HEK293 (cell line): Measurements from ENCODE around the gene GALR2.

Experiments
- CTCF ChIA-PET: fragments of 350-600 bp; formaldehyde crosslinking; extraction: SDS; loops from one replicate; lab custom pipeline; 2021; ENCODE audit warnings: antibody characterized with exemption; lab: Yijun Ruan, JAX
- POLR2A ChIA-PET: fragments of 300-600 bp; formaldehyde crosslinking; extraction: SDS; loops from one replicate; lab custom pipeline; 2020; ENCODE audit warnings: antibody characterized with exemption, inconsistent platforms; lab: Yijun Ruan, JAX
- H3K27ac ChIP-seq: fragments of 200-500 bp; sonication (Bioruptor generic); 2 replicates; pipeline ENCODE4 v1.5.1; 2014; ENCODE audit warnings: low read depth, low read length, control low read depth, inconsistent platforms; ENCODE audit errors: extremely low read depth
- H3K36me3 ChIP-seq, 2 experiments: fragments of 200-500 bp in 1 of 2; sonication (Bioruptor generic) in 1 of 2; 1 replicate in 1 of 2; 2 replicates in 1 of 2; pipeline ENCODE4 v1.5.1; 2014 to 2017; ENCODE audit warnings: inconsistent platforms in 2 of 2, low read length in 2 of 2; ENCODE audit not compliant: control insufficient read depth in 2 of 2, insufficient read depth in 1 of 2
- H3K4me1 ChIP-seq: fragments of 200-500 bp; sonication (Bioruptor generic); 2 replicates; pipeline ENCODE4 v1.5.1; 2014; ENCODE audit warnings: mild to moderate bottlenecking, low read length, inconsistent platforms; ENCODE audit not compliant: control insufficient read depth, insufficient read depth
- H3K4me3 ChIP-seq: 2 replicates; pipeline ENCODE4 v1.5.1; 2011; ENCODE audit warnings: low read depth, mild to moderate bottlenecking, control low read depth, low read length, moderate library complexity
- H3K9me3 ChIP-seq: fragments of 200-500 bp; sonication (Bioruptor generic); 2 replicates; pipeline ENCODE4 v1.5.1; 2014; ENCODE audit warnings: low read depth, low read length, inconsistent platforms; ENCODE audit not compliant: control insufficient read depth, insufficient read depth
- GLI4 ChIP-seq: fragments of 450-650 bp; formaldehyde crosslinking; IDR thresholded peaks from 2 replicates; pipeline ENCODE4 v1.5.1; 2016; ENCODE audit warnings: missing biosample characterization, missing genetic modification characterization
- HIC1 ChIP-seq: fragments of 450-650 bp; formaldehyde crosslinking; IDR thresholded peaks from 2 replicates; pipeline ENCODE4 v1.5.1; 2016; ENCODE audit warnings: missing biosample characterization, missing genetic modification characterization
- KLF10 ChIP-seq: fragments of 450-650 bp; IDR thresholded peaks from 2 replicates; pipeline ENCODE4 v1.5.1; 2018; ENCODE audit warnings: missing biosample characterization, mild to moderate bottlenecking, missing genetic modification characterization
- MZF1 ChIP-seq: fragments of 450-650 bp; formaldehyde crosslinking; IDR thresholded peaks from 2 replicates; pipeline ENCODE4 v1.5.1; 2017; ENCODE audit warnings: missing biosample characterization, missing genetic modification characterization, borderline replicate concordance
- ZIC2 ChIP-seq: fragments of 450-650 bp; formaldehyde crosslinking; IDR thresholded peaks from 2 replicates; pipeline ENCODE4 v1.5.1; 2016; ENCODE audit warnings: missing biosample characterization, missing genetic modification characterization
- ZNF138 ChIP-seq: fragments of 450-650 bp; formaldehyde crosslinking; IDR thresholded peaks from 2 replicates; pipeline ENCODE4 v1.5.1; 2016; ENCODE audit warnings: missing biosample characterization, missing genetic modification characterization, borderline replicate concordance
- ZNF148 ChIP-seq: fragments of 450-650 bp; formaldehyde crosslinking; IDR thresholded peaks from 2 replicates; pipeline ENCODE4 v1.5.0; 2017; ENCODE audit warnings: missing biosample characterization, missing genetic modification characterization, borderline replicate concordance
- ZNF214 ChIP-seq: fragments of 450-650 bp; formaldehyde crosslinking; IDR thresholded peaks from 2 replicates; pipeline ENCODE4 v1.5.1; 2017; ENCODE audit warnings: missing biosample characterization, mild to moderate bottlenecking, missing genetic modification characterization, borderline replicate concordance
- ZNF555 ChIP-seq: fragments of 450-650 bp; formaldehyde crosslinking; conservative IDR thresholded peaks from 2 replicates; pipeline ENCODE4 v1.5.1; 2017; ENCODE audit warnings: missing biosample characterization, mild to moderate bottlenecking, missing genetic modification characterization, inconsistent platforms
- ZNF645 ChIP-seq: fragments of 450-650 bp; formaldehyde crosslinking; IDR thresholded peaks from 2 replicates; pipeline ENCODE4; 2016; ENCODE audit warnings: missing biosample characterization, missing genetic modification characterization
- ZSCAN30 ChIP-seq: fragments of 450-650 bp; IDR thresholded peaks from 2 replicates; pipeline ENCODE4 v1.5.1; 2018; ENCODE audit warnings: missing biosample characterization, mild to moderate bottlenecking, missing genetic modification characterization, moderate library complexity
- TF ChIP-seq, protein P1 (sequence below): fragments of 450-650 bp; formaldehyde crosslinking; IDR thresholded peaks from 2 replicates; pipeline ENCODE4 v1.5.1; 2017; ENCODE audit warnings: missing biosample characterization, missing genetic modification characterization
- TF ChIP-seq, protein P2 (sequence below): fragments of 450-650 bp; formaldehyde crosslinking; IDR thresholded peaks from 2 replicates; pipeline ENCODE4 v1.5.1; 2016; ENCODE audit warnings: missing biosample characterization, missing genetic modification characterization
- TF ChIP-seq, protein P3 (sequence below): fragments of 450-650 bp; formaldehyde crosslinking; IDR thresholded peaks from 2 replicates; pipeline ENCODE4 v1.5.1; 2016; ENCODE audit warnings: missing biosample characterization, missing genetic modification characterization
- TF ChIP-seq, protein P4 (sequence below): fragments of 450-650 bp; formaldehyde crosslinking; IDR thresholded peaks from 2 replicates; pipeline ENCODE4 v1.5.1; 2017; ENCODE audit warnings: missing biosample characterization, missing genetic modification characterization
- TF ChIP-seq, protein P5 (sequence below): fragments of 450-650 bp; formaldehyde crosslinking; IDR thresholded peaks from 2 replicates; pipeline ENCODE4 v1.5.1; 2016; ENCODE audit warnings: missing biosample characterization, missing genetic modification characterization

Gene GALR2

GRCh38 chr17:76027159-76027839 is 47.3 kb upstream of the GALR2 start, which contains the start of gene EVPL (continued):
- TF ChIP-seq, protein P1, sequence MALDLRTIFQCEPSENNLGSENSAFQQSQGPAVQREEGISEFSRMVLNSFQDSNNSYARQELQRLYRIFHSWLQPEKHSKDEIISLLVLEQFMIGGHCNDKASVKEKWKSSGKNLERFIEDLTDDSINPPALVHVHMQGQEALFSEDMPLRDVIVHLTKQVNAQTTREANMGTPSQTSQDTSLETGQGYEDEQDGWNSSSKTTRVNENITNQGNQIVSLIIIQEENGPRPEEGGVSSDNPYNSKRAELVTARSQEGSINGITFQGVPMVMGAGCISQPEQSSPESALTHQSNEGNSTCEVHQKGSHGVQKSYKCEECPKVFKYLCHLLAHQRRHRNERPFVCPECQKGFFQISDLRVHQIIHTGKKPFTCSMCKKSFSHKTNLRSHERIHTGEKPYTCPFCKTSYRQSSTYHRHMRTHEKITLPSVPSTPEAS, result no peak
- no peak for TF ChIP-seq MZF1 (tag by site-specific recombination)
- TF ChIP-seq, protein P2, sequence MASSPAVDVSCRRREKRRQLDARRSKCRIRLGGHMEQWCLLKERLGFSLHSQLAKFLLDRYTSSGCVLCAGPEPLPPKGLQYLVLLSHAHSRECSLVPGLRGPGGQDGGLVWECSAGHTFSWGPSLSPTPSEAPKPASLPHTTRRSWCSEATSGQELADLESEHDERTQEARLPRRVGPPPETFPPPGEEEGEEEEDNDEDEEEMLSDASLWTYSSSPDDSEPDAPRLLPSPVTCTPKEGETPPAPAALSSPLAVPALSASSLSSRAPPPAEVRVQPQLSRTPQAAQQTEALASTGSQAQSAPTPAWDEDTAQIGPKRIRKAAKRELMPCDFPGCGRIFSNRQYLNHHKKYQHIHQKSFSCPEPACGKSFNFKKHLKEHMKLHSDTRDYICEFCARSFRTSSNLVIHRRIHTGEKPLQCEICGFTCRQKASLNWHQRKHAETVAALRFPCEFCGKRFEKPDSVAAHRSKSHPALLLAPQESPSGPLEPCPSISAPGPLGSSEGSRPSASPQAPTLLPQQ (tag by site-specific recombination), result no peak
- no peak for TF ChIP-seq ZSCAN30 (tag by site-specific recombination)

- Histone ChIP-seq H3K4me1 (peaks cover 12% of the 10 kb centered on the region), H3K4me3 (no peak overlapping the region), H3K36me3 (peaks cover 0 to 9% of the 10 kb centered on the region in 2 experiments; a peak in 2 of 3 replicates), H3K9me3 (no peaks in the 10 kb centered on the region), H3K27ac (no peak overlapping the region)
- CTCF ChIA-PET, result interaction anchor here (0.6 to 3.3 kb wide), 6 partner anchors 18 to 127 kb away, joined by 3 to 24 read pairs (median 3); no protein-coding TSS in a partner anchor
- POLR2A ChIA-PET, result interaction anchor here (0.7 to 0.8 kb wide), 2 partner anchors 40 to 176 kb away, joined by 3 to 4 read pairs; partner anchors contain the start of gene SRP68
- TF ChIP-seq, protein P3, sequence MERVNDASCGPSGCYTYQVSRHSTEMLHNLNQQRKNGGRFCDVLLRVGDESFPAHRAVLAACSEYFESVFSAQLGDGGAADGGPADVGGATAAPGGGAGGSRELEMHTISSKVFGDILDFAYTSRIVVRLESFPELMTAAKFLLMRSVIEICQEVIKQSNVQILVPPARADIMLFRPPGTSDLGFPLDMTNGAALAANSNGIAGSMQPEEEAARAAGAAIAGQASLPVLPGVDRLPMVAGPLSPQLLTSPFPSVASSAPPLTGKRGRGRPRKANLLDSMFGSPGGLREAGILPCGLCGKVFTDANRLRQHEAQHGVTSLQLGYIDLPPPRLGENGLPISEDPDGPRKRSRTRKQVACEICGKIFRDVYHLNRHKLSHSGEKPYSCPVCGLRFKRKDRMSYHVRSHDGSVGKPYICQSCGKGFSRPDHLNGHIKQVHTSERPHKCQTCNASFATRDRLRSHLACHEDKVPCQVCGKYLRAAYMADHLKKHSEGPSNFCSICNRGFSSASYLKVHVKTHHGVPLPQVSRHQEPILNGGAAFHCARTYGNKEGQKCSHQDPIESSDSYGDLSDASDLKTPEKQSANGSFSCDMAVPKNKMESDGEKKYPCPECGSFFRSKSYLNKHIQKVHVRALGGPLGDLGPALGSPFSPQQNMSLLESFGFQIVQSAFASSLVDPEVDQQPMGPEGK, result no peak
- no peak for TF ChIP-seq ZNF148 (tag by site-specific recombination)
- no peak for TF ChIP-seq ZIC2 (tag by site-specific recombination)
- no peak for TF ChIP-seq HIC1 (tag by site-specific recombination)
- TF ChIP-seq, protein P4, sequence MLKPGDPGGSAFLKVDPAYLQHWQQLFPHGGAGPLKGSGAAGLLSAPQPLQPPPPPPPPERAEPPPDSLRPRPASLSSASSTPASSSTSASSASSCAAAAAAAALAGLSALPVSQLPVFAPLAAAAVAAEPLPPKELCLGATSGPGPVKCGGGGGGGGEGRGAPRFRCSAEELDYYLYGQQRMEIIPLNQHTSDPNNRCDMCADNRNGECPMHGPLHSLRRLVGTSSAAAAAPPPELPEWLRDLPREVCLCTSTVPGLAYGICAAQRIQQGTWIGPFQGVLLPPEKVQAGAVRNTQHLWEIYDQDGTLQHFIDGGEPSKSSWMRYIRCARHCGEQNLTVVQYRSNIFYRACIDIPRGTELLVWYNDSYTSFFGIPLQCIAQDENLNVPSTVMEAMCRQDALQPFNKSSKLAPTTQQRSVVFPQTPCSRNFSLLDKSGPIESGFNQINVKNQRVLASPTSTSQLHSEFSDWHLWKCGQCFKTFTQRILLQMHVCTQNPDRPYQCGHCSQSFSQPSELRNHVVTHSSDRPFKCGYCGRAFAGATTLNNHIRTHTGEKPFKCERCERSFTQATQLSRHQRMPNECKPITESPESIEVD (tag by site-specific recombination), result no peak
- TF ChIP-seq ZNF555, result no peak
- no peak for TF ChIP-seq GLI4 (tag by site-specific recombination)
- TF ChIP-seq ZNF645 (tag by site-specific recombination), result no peak
- no peak for TF ChIP-seq ZNF214
- TF ChIP-seq, protein P5, sequence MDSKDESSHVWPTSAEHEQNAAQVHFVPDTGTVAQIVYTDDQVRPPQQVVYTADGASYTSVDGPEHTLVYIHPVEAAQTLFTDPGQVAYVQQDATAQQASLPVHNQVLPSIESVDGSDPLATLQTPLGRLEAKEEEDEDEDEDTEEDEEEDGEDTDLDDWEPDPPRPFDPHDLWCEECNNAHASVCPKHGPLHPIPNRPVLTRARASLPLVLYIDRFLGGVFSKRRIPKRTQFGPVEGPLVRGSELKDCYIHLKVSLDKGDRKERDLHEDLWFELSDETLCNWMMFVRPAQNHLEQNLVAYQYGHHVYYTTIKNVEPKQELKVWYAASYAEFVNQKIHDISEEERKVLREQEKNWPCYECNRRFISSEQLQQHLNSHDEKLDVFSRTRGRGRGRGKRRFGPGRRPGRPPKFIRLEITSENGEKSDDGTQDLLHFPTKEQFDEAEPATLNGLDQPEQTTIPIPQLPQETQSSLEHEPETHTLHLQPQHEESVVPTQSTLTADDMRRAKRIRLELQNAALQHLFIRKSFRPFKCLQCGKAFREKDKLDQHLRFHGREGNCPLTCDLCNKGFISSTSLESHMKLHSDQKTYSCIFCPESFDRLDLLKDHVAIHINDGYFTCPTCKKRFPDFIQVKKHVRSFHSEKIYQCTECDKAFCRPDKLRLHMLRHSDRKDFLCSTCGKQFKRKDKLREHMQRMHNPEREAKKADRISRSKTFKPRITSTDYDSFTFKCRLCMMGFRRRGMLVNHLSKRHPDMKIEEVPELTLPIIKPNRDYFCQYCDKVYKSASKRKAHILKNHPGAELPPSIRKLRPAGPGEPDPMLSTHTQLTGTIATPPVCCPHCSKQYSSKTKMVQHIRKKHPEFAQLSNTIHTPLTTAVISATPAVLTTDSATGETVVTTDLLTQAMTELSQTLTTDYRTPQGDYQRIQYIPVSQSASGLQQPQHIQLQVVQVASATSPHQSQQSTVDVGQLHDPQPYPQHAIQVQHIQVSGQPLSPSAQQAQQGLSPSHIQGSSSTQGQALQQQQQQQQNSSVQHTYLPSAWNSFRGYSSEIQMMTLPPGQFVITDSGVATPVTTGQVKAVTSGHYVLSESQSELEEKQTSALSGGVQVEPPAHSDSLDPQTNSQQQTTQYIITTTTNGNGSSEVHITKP (tag by site-specific recombination), result no peak
- TF ChIP-seq ZNF138, result no peak
- TF ChIP-seq KLF10 (tag by site-specific recombination), result no peak
These were observed 42.4 kb upstream of the GALR2 start for GRCh38 chr17:76032073-76032779.
